ENCODE measurements around the gene TMEM44.
"Not testable (repeated sequence)": the region's sequence is repeated elsewhere in the genome, so short reads cannot be mapped to it uniquely, and the experiment has no call there.

Gene TMEM44

GRCh38 chr3:194549853-194550252, 83.4 kb downstream of the TMEM44 start:
- DNase-seq: no peak

- no peak for DNase-seq
Measured at GRCh38 chr3:194548346-194549321, 84.6 kb downstream of the TMEM44 start.

GRCh38 chr3:194547042-194547441, 86.2 kb downstream of the TMEM44 start:
- no peak for DNase-seq

- not testable (repeated sequence) for DNase-seq
Measured at GRCh38 chr3:194545538-194545937, 87.7 kb downstream of the TMEM44 start.

GRCh38 chr3:194543550-194543949, 89.7 kb downstream of the TMEM44 start:
- no peak for DNase-seq

GRCh38 chr3:194541483-194541882, 91.7 kb downstream of the TMEM44 start:
- no peak for DNase-seq

- no peak for DNase-seq
Measured at GRCh38 chr3:194540274-194540905, 92.8 kb downstream of the TMEM44 start.

- DNase-seq: no peak
Measured at GRCh38 chr3:194539498-194539897, 93.7 kb downstream of the TMEM44 start.

GRCh38 chr3:194537732-194538247, 95.4 kb downstream of the TMEM44 start:
- DNase-seq: no peak

Measured in SIG-M5 (cell line).